T-helper 17 cell (primary cell): Measurements from ENCODE around the gene SLC10A1. TPM values are rescaled to one million over a fixed set of nuclear protein-coding genes. Genes with fewer than 3 reads are reported as not detected.

Experiments
- total RNA-seq, 4 donors: library from RNA in 2 of 4; stranded (reverse) in 2 of 4; gene quantifications; one replicate each; pipeline ENCODE4 v1.2.3 and lab custom pipeline; 2022 to 2026

The SLC10A1 gene
- total RNA-seq, 2 donors from 2014 or later: not detected

Other genes starting within 250 kb of the SLC10A1 start
- gene CCDC177, start 222.4 kb downstream of the SLC10A1 start, total RNA-seq: not detected
- gene SUSD6, start 185.6 kb downstream of the SLC10A1 start, total RNA-seq: 100 to 1,000 TPM in 1 of 2 donors, 10 to 100 TPM in 1; 94.7 to 101 TPM
- gene SRSF5, start 30.1 kb downstream of the SLC10A1 start, total RNA-seq: 1,000 to 10,000 TPM; 1,334 to 1,459 TPM
- not detected for gene SMOC1, start 82.2 kb upstream of the SLC10A1 start, total RNA-seq